Duodenal mucosa (tissue), 2 donors: Measurements from ENCODE around the gene HEATR1.

Experiments used
- H3K27ac ChIP-seq: one replicate; pipeline ENCODE4 v1.7.0; 2013; ENCODE audit warnings: low read depth, low read length
- H3K27me3 ChIP-seq, 2 donors: one replicate each; pipeline ENCODE4 v1.7.0; 2013; ENCODE audit warnings: low read length in 2 of 2, control low read depth in 1 of 2; ENCODE audit not compliant: insufficient read depth in 2 of 2, control insufficient read depth in 1 of 2
- H3K36me3 ChIP-seq, 2 donors: one replicate each; pipeline ENCODE4 v1.7.0; 2013; ENCODE audit warnings: low read length in 2 of 2, control low read depth in 1 of 2; ENCODE audit not compliant: insufficient read depth in 2 of 2, control insufficient read depth in 1 of 2
- H3K4me1 ChIP-seq, 2 donors: one replicate each; pipeline ENCODE4 v1.7.0; 2013; ENCODE audit warnings: low read length in 2 of 2, control low read depth in 1 of 2; ENCODE audit not compliant: insufficient read depth in 2 of 2, control insufficient read depth in 1 of 2
- H3K4me3 ChIP-seq, 2 donors: one replicate each; pipeline ENCODE4 v1.7.0; 2013; ENCODE audit warnings: low read length in 2 of 2, low read depth in 1 of 2
- H3K9ac ChIP-seq, 2 donors: one replicate each; pipeline ENCODE4 v1.7.0; 2013; ENCODE audit warnings: low read length in 2 of 2, low read depth in 1 of 2
- H3K9me3 ChIP-seq, 2 donors: one replicate each; pipeline ENCODE4 v1.7.0; 2013; ENCODE audit warnings: low read length in 2 of 2, control low read depth in 1 of 2; ENCODE audit not compliant: control insufficient read depth in 1 of 2

Gene HEATR1

GRCh38 chr1:236545621-236546169 is 58.6 kb downstream of the HEATR1 start:
- Histone ChIP-seq H3K27ac (no peak overlapping the region), H3K9me3 (no peaks in the 10 kb centered on the region), H3K4me1 (no peaks in the 10 kb centered on the region), H3K9ac (no peak overlapping the region), H3K4me3 (no peak overlapping the region), H3K27me3 (no peaks in the 10 kb centered on the region), H3K36me3 (peaks cover 61 to 100% of the 10 kb centered on the region in 2 donors)

- no peaks in the 10 kb centered on the region for H3K9me3 ChIP-seq
- H3K4me3 ChIP-seq, result no peak overlapping the region
- H3K36me3 ChIP-seq, result peaks cover 61 to 99% of the 10 kb centered on the region in 2 donors
- no peak overlapping the region for H3K27ac ChIP-seq
- H3K9ac ChIP-seq, result no peak overlapping the region
- no peaks in the 10 kb centered on the region for H3K4me1 ChIP-seq
- no peaks in the 10 kb centered on the region for H3K27me3 ChIP-seq
Measured at GRCh38 chr1:236543065-236543669, 61.1 kb downstream of the HEATR1 start.

GRCh38 chr1:236541710-236542109 is 62.6 kb downstream of the HEATR1 start:
- no peak overlapping the region for H3K4me3 ChIP-seq
- no peaks in the 10 kb centered on the region for H3K4me1 ChIP-seq
- no peak overlapping the region for H3K9ac ChIP-seq
- peaks cover 51 to 86% of the 10 kb centered on the region in 2 donors for H3K36me3 ChIP-seq
- no peaks in the 10 kb centered on the region for H3K9me3 ChIP-seq
- H3K27me3 ChIP-seq, result no peaks in the 10 kb centered on the region
- no peak overlapping the region for H3K27ac ChIP-seq

GRCh38 chr1:236540813-236541465 is 63.4 kb downstream of the HEATR1 start:
- Histone ChIP-seq H3K4me1 (no peaks in the 10 kb centered on the region), H3K9ac (no peak overlapping the region), H3K36me3 (peaks cover 47 to 78% of the 10 kb centered on the region in 2 donors), H3K9me3 (no peaks in the 10 kb centered on the region), H3K27me3 (no peaks in the 10 kb centered on the region), H3K4me3 (no peak overlapping the region), H3K27ac (no peak overlapping the region)

- Histone ChIP-seq H3K27ac (no peak overlapping the region), H3K9ac (no peak overlapping the region), H3K36me3 (peaks cover 19 to 56% of the 10 kb centered on the region in 2 donors), H3K4me3 (no peak overlapping the region), H3K4me1 (peaks cover 7 to 9% of the 10 kb centered on the region in 2 donors), H3K27me3 (no peaks in the 10 kb centered on the region), H3K9me3 (no peaks in the 10 kb centered on the region)
Measured at GRCh38 chr1:236536540-236536939, 67.8 kb downstream of the HEATR1 start.

GRCh38 chr1:236535662-236536161 is 68.6 kb downstream of the HEATR1 start:
- Histone ChIP-seq H3K9ac (no peak overlapping the region), H3K27me3 (no peaks in the 10 kb centered on the region), H3K4me1 (peaks cover 9 to 11% of the 10 kb centered on the region in 2 donors), H3K27ac (no peak overlapping the region), H3K4me3 (no peak overlapping the region), H3K36me3 (peaks cover 19 to 47% of the 10 kb centered on the region in 2 donors), H3K9me3 (no peaks in the 10 kb centered on the region)

GRCh38 chr1:236535190-236535589 is 69.1 kb downstream of the HEATR1 start:
- no peaks in the 10 kb centered on the region for H3K9me3 ChIP-seq
- H3K36me3 ChIP-seq, result peaks cover 18 to 42% of the 10 kb centered on the region in 2 donors
- H3K9ac ChIP-seq, result no peak overlapping the region
- H3K27me3 ChIP-seq, result no peaks in the 10 kb centered on the region
- H3K4me3 ChIP-seq, result no peak overlapping the region
- no peak overlapping the region for H3K27ac ChIP-seq
- H3K4me1 ChIP-seq, result peaks cover 11 to 13% of the 10 kb centered on the region in 2 donors

- H3K4me3 ChIP-seq, result no peak overlapping the region
- H3K27ac ChIP-seq, result no peak overlapping the region
- no peaks in the 10 kb centered on the region for H3K27me3 ChIP-seq
- H3K4me1 ChIP-seq, result peaks cover 11 to 13% of the 10 kb centered on the region in 2 donors
- no peaks in the 10 kb centered on the region for H3K9me3 ChIP-seq
- H3K9ac ChIP-seq, result no peak overlapping the region
- peaks cover 13 to 33% of the 10 kb centered on the region in 2 donors for H3K36me3 ChIP-seq
Measured at GRCh38 chr1:236534151-236534651, 70.1 kb downstream of the HEATR1 start.

- no peaks in the 10 kb centered on the region for H3K9me3 ChIP-seq
- no peak overlapping the region for H3K4me3 ChIP-seq
- H3K27ac ChIP-seq, result no peak overlapping the region
- H3K27me3 ChIP-seq, result no peaks in the 10 kb centered on the region
- no peak overlapping the region for H3K9ac ChIP-seq
- H3K4me1 ChIP-seq, result peaks cover 11 to 13% of the 10 kb centered on the region in 2 donors
- H3K36me3 ChIP-seq, result peaks cover 3 to 26% of the 10 kb centered on the region in 2 donors
Measured at GRCh38 chr1:236532850-236533249, 71.5 kb downstream of the HEATR1 start.

- Histone ChIP-seq H3K36me3 (peaks cover 0 to 41% of the 10 kb centered on the region in 2 donors), H3K27me3 (no peaks in the 10 kb centered on the region), H3K9ac (no peak overlapping the region), H3K4me1 (peaks cover 11 to 13% of the 10 kb centered on the region in 2 donors), H3K27ac (no peak overlapping the region), H3K9me3 (no peaks in the 10 kb centered on the region), H3K4me3 (no peak overlapping the region)
Measured at GRCh38 chr1:236530959-236531358, 73.4 kb downstream of the HEATR1 start.
